ENCODE data around the gene FHL2.

FHL2 gene

GRCh38 chr2:105396254-105397024, 2.4 kb downstream of the FHL2 start:
- DNase-seq = peak; percentile 79

GRCh38 chr2:105395691-105396090, 3.2 kb downstream of the FHL2 start:
- no peak for DNase-seq

GRCh38 chr2:105394951-105395611, 3.8 kb downstream of the FHL2 start:
- no peak for DNase-seq

GRCh38 chr2:105393373-105394055, 5.3 kb downstream of the FHL2 start:
- DNase-seq = no peak

GRCh38 chr2:105391763-105392662, 6.8 kb downstream of the FHL2 start:
- no peak for DNase-seq

- DNase-seq = no peak
Measured at GRCh38 chr2:105391058-105391627, 7.7 kb downstream of the FHL2 start.

GRCh38 chr2:105390454-105390853, 8.4 kb downstream of the FHL2 start:
- DNase-seq = no peak

- DNase-seq = no peak
Measured at GRCh38 chr2:105388971-105389381, 9.9 kb downstream of the FHL2 start.

GRCh38 chr2:105387225-105387624, 11.6 kb downstream of the FHL2 start:
- DNase-seq = no peak

GRCh38 chr2:105385731-105386540, 12.9 kb downstream of the FHL2 start:
- no peak for DNase-seq

- DNase-seq = no peak
Measured at GRCh38 chr2:105384861-105385260, 14.0 kb downstream of the FHL2 start.

GRCh38 chr2:105384216-105384615, 14.6 kb downstream of the FHL2 start:
- no peak for DNase-seq

GRCh38 chr2:105383432-105384166, 15.3 kb downstream of the FHL2 start:
- DNase-seq = no peak

GRCh38 chr2:105382177-105382576, 16.7 kb downstream of the FHL2 start:
- DNase-seq = no peak

GRCh38 chr2:105381101-105381668, 17.7 kb downstream of the FHL2 start:
- no peak for DNase-seq

GRCh38 chr2:105380432-105381100, 18.3 kb downstream of the FHL2 start:
- no peak for DNase-seq

- no peak for DNase-seq
Measured at GRCh38 chr2:105379741-105380186, 19.1 kb downstream of the FHL2 start.

- DNase-seq = no peak
Measured at GRCh38 chr2:105378921-105379383, 19.9 kb downstream of the FHL2 start.

- DNase-seq = no peak
Measured at GRCh38 chr2:105378276-105378840, 20.5 kb downstream of the FHL2 start.
